COLO668 (cell line): ENCODE measurements around the gene TP53I13.

ENCODE experiments used
- DNase-seq: peaks from one replicate; lab custom pipeline; 2025; ENCODE audit not compliant: unreplicated experiment; lab: John Stamatoyannopoulos, UW

TP53I13 gene

DNA sequence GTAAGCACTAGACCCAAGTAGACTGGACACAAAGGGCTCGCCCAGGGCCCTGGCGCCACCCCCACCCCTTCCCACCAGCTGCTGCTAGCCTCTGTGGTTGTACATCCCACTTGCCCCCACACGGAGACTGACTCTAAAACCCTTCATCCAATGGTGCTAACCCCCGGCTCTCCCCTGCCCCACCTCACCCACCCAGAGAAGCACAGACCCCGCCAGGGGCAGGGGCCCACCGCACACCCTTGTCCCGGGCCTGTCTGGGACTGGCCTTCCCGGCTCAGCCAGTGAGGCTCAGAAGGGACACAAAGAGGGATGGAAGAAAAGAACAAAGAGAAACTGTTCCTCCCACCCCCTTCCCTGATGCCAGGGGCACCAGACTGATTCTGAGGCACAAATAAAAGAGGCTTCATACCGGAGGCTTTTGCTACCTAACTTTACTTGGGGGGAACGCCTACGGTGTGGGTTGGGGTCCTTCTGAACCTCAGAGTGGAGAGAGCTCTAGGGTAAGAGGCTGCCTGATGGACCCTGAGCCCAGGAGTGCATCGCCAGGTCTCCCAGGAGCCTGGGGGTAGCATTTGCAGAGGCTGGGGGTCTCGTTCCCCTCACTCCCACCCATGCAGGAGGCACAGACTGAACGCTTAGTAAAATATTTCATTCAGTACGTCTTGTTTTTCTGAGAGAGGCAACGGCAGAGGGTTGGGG, 46.0 kb downstream of the TP53I13 start:
- DNase-seq: no peak

GRCh38 chr17:29615048-29615385, 46.5 kb downstream of the TP53I13 start:
- no peak for DNase-seq

- peak; percentile 77 for DNase-seq
Observed at GRCh38 chr17:29615492-29616299, 47.2 kb downstream of the TP53I13 start.

- DNase-seq: no peak
Observed at GRCh38 chr17:29616300-29617048, 48.0 kb downstream of the TP53I13 start.

DNA sequence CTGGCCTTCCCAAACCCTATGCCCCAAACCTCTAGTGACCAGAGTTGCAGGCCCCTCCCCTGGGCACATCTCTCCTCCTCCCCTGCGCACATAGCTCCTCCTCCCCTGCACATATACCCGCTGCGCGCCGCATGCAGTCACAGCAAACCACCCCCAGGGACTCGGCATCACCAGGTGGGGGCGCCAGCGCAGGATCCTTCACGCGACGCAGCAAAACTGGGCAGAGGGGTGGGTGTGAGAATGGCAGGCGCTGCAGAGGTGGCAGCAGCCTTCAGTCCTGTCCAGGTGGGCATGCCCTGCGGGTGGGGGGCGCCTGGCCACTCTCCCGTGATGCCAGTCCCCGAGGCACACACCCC, 48.6 kb downstream of the TP53I13 start:
- peak; percentile 84 for DNase-seq

DNA sequence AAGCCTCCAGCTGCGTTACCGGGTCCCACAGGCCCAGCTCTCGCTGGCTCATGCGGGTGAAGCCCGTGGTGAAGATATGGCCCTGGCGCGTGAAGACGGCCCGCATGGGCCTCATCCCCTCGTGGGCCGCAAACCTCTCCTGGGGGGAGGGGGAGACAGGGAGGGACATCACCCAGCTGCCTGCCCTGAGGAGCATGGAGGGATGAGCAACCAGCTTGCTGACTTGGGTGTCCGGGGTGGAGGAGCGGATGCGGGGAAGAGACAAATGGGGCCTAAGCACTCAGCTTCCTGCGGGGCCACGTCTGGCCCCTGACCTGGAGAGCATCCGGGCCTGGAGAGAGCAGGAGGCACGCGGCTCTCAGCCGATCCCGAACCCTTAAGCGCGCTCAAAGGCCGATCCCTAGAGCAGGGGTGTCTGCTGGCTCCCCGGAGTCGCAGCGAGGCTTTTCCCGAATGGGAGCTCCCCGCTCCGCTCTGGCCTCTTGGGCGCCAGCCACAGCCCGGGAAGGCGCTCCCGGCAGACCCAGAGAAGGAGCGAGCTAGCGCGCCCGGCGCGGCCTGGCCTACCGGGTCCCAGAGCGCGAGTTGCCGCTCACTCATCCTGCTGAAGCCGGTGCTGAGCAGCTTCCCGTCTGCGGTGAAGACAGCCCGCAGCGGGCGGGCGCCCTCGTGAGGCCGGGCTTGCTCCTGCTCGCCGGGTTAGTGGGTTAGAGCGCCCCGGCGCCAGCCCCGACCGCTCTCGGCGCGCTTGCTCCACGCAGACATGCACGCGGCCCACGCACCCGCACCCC, 49.2 kb downstream of the TP53I13 start:
- DNase-seq: peak; percentile 78

DNA sequence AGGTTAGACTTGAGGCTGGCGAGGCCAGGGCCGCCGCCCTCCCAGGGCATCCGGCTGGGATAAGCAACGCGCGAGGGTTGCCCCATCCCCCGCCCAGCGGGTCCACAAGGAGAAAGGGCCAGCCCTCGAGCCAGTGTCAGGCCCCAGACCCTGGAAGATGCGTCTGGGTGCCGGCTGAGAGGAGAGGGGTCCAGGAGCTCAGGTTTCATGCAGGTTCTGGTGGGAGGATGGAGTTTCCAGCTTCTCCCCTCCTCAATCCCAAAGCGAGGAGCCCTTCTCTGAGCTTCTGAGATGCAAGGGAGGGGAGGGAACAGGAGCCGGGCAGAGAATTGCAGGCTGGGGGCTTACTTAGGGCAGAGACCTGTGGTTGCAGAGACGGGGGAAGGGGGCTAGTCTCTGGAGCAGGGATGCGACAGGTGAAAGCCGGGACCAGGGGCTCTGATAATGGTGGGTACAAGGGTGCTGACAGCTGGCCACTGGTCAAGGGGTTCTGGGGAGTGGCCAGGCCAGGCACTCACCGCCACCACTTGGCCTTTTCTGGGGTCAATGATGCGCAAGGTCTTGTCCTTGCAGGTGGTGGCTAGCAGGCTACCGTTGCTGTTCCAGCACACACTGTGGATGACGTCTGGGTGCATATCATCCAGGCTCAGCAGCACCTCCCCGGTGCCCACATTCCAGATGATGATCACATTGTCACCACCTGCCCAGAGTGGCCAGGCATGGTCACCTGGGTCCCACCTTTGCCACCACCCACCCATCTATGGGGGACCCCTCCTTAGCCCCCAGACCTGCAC, 50.0 kb downstream of the TP53I13 start:
- DNase-seq: no peak

GRCh38 chr17:29619251-29619650, 50.8 kb downstream of the TP53I13 start:
- peak; percentile 4 for DNase-seq

- peak; percentile 13 for DNase-seq
Observed at GRCh38 chr17:29620271-29620670, 51.8 kb downstream of the TP53I13 start.

GRCh38 chr17:29620779-29621500, 52.4 kb downstream of the TP53I13 start:
- no peak for DNase-seq

DNA sequence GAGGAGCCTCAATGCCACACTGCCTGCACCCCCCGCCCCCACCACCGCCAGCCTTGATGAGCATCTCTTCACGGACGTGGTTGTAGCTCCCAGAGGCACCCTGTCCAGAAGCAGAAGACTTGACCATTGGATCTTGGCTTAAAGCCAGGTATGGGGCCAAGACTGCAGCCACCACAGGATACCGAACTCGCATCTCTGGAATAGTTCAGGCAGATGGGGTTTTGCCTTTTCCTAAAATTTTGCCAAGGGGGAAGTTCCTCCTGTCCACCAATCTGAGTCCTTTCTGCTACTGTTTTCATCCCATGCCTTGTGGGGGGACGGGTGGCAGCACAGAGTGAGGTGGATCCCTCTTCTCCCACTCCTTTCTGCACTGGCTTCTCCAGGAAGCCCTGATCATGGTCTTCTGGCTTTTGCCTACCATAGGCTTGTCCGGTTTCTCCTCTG, 53.3 kb downstream of the TP53I13 start:
- no peak for DNase-seq
